Small intestine (tissue), 7 donors: Measurements from ENCODE around the gene ERC2. TPM values are rescaled to one million over a fixed set of nuclear protein-coding genes. Genes with fewer than 3 reads are reported as not detected.

Experiments used
- DNase-seq, 2 donors: peaks; one replicate each; pipeline versions ENCODE4 v3.0.0 to v3.0.0-alpha.2; 2013
- FAIRE-seq: peaks from 2 replicates; lab custom pipeline; 2012; peaks lifted over from hg19 to GRCh38; lab: Jason Lieb, UNC
- H3K27ac ChIP-seq, 3 donors: one replicate each; pipeline ENCODE4 v1.5.1; 2013; ENCODE audit warnings: low read length in 2 of 3, mild to moderate bottlenecking in 2 of 3, control low read depth in 1 of 3, inconsistent platforms in 1 of 3, low read depth in 1 of 3, moderate library complexity in 1 of 3
- H3K27me3 ChIP-seq, 3 donors: one replicate each; pipeline ENCODE4 v1.6.1; 2013; ENCODE audit warnings: low read length in 3 of 3, inconsistent platforms in 1 of 3; ENCODE audit not compliant: control insufficient read depth in 3 of 3, insufficient read depth in 3 of 3
- H3K36me3 ChIP-seq, 3 donors: one replicate each; pipeline ENCODE4 v1.6.1; 2013; ENCODE audit warnings: low read length in 3 of 3, inconsistent platforms in 1 of 3, low read depth in 1 of 3, mild to moderate bottlenecking in 1 of 3, moderate library complexity in 1 of 3; ENCODE audit not compliant: control insufficient read depth in 3 of 3, insufficient read depth in 2 of 3
- H3K4me1 ChIP-seq, 3 donors: one replicate each; pipeline ENCODE4 v1.6.1; 2013; ENCODE audit warnings: low read length in 2 of 3, inconsistent platforms in 1 of 3, low read depth in 1 of 3, mild to moderate bottlenecking in 1 of 3, moderate library complexity in 1 of 3; ENCODE audit not compliant: control insufficient read depth in 3 of 3, insufficient read depth in 2 of 3
- H3K4me3 ChIP-seq, 3 donors: one replicate each; pipeline ENCODE4 v1.5.1; 2013; ENCODE audit warnings: low read length in 3 of 3, control low read depth in 1 of 3, inconsistent platforms in 1 of 3, low read depth in 1 of 3, mild to moderate bottlenecking in 1 of 3, moderate library complexity in 1 of 3
- H3K9me3 ChIP-seq, 2 donors: one replicate each; pipeline ENCODE4 v1.6.1; 2013; ENCODE audit warnings: low read depth in 1 of 2, low read length in 1 of 2; ENCODE audit not compliant: control insufficient read depth in 2 of 2, insufficient read depth in 1 of 2
- WGBS, 3 donors: extraction: QIAGEN DNeasy Blood & Tissue Kit; methylation state at CpG; one replicate each; pipeline ENCODE4 v1.1.7; 2013; 5-methylcytosine and 5-hydroxymethylcytosine counted together
- polyA plus RNA-seq, 4 donors: library from polyadenylated mRNA; stranded (reverse) in 3 of 4; unstranded in 1 of 4; fragments of 200-250 nt in 3 of 4; fragments of 120-200 nt in 1 of 4; gene quantifications; one replicate each; pipeline versions ENCODE4 v1.2.1 to v1.2.3, GENCODE V29; 2013
- donor health status: healthy with polysubstance abuse.
- donor health status: control.
- donor health status: control.
- donor health status: Bipolar disorder and iron deficiency.
- donor health status: healthy.

Gene ERC2
- polyA plus RNA-seq, 4 donors, result 0.73 to 2.0 TPM; not detected in 2

DNA sequence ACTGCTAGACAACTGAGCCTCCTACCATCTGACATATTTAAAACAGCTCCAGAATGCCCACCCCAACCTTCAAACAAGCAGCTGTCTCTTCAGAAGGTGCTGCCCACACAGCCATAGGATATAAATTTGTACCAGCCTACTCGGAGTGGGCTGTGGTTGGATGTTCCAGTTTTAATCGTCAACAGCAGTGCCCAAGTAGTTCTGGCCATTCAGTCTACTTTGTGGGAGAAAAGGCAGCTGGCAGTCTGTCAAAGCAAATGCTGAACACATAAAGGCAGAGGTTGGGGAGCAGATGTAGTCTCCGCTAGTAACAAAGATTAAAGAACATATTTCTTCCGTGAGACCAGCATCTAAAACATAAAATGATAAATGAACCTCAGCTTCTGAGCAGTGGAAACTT, 15.9 kb upstream of the ERC2 start:
- H3K36me3 ChIP-seq, result no peaks in the 10 kb centered on the region
- FAIRE-seq (no peak), DNase-seq (no peak)
- H3K27me3 ChIP-seq, result peaks cover 0 to 2% (median 0%) of the 10 kb centered on the region in 3 donors
- H3K4me3 ChIP-seq, result no peak overlapping the region
- no peak overlapping the region for H3K27ac ChIP-seq
- H3K4me1 ChIP-seq, result no peaks in the 10 kb centered on the region
- 61 to 72% (median 66%) methylated on average over 4 of the region's 4 CpGs for WGBS, 3 donors
- no peaks in the 10 kb centered on the region for H3K9me3 ChIP-seq

DNA sequence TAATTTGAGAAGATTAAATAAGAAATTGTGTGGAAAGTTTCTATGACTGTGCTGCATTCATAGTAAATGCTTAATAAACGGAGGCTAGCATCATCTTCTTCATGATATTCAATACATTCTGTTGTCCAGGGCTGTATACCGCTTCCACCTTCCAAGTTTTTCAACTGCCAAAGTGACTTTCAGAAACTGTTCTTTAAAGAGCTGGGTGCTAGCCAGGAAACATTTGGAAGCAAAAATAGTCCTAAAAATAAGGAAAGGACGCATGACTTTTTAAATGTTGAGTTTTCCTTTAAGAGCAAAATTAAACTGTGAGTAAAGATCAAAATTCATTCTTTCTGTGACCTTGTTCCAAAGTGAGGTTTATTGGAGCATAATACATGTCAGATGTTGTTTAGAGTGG, 9.4 kb upstream of the ERC2 start:
- H3K9me3 ChIP-seq, result no peaks in the 10 kb centered on the region
- FAIRE-seq, result no peak
- DNase-seq, result no peak
- H3K27ac ChIP-seq, result no peak overlapping the region
- H3K4me3 ChIP-seq, result no peak overlapping the region
- no peaks in the 10 kb centered on the region for H3K4me1 ChIP-seq
- WGBS, 3 donors, result 68 to 79% (median 75%) methylated on average over 3 of the region's 3 CpGs
- H3K36me3 ChIP-seq, result no peaks in the 10 kb centered on the region
- H3K27me3 ChIP-seq, result no peaks in the 10 kb centered on the region

DNA sequence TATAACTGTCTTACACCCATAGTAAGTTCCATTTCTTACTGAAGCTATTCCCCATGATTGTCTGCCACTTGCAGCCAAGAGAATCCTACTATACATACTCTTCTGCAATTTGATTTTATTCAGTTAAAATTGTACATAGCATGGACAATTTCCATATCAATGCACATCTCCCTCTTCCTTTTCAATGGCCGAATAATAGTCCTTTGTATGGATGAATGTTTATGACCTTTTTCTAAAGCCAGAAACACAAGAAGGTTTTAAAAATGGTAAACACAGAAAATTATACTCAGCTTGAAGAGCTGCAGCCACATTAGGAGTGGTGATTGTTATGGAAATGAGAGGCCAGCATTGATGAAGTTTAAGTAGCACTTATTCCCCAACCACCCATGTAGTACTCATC, 8.5 kb upstream of the ERC2 start:
- Histone ChIP-seq H3K4me1 (no peaks in the 10 kb centered on the region), H3K4me3 (no peak overlapping the region), H3K27ac (no peak overlapping the region), H3K27me3 (no peaks in the 10 kb centered on the region), H3K36me3 (no peaks in the 10 kb centered on the region), H3K9me3 (no peaks in the 10 kb centered on the region)
- 88 to 95% (median 89%) methylated on average over 1 of the region's 1 CpG for WGBS, 3 donors
- no peak for DNase-seq
- no peak for FAIRE-seq

DNA sequence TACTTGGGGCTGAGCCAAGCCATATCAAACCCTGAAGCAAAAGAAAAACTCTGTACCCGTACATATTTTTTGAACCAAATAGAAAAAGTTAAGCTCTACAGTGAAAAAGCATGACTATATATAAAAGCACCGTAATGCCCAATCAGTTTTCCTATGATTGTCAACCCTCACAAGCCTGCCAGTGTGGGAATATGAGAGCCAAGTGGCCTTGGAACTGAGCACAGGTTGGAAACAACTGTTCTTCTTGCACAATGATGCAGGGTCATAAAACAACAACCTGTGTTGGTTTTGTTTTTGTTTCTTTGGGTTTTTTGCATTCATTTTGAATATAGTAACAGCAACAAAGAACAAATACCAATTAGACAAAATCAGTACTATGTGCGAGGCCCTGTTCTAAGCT, 3.5 kb upstream of the ERC2 start:
- Histone ChIP-seq H3K4me3 (no peak overlapping the region), H3K27ac (no peak overlapping the region), H3K4me1 (peaks cover 0 to 6% (median 0%) of the 10 kb centered on the region in 3 donors), H3K9me3 (no peaks in the 10 kb centered on the region), H3K27me3 (peaks cover 0 to 29% (median 13%) of the 10 kb centered on the region in 3 donors), H3K36me3 (no peaks in the 10 kb centered on the region)
- no peak for FAIRE-seq
- DNase-seq, result no peak
- WGBS, 3 donors, result 72 to 85% (median 79%) methylated on average over 3 of the region's 3 CpGs

DNA sequence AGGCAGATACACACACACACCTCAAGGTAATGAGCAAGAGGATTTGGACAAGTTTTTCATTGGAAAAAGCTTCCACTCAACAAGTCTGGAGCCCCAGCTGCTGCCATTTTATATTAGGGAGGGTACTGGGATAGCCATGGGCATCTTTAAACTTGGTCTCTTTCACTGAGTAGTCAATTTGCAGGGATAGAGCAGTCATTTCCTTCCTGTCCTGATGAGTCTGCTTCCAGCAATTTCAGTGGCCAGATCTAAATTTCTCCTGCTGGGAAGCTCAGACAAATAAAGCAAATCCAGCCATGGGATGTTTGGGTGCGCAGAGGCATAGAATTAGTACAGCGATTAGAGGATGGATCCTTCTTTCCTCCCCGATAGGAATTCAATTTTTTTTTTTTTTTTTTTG, 874 bp upstream of the ERC2 start:
- Histone ChIP-seq H3K9me3 (no peaks in the 10 kb centered on the region), H3K27ac (no peak overlapping the region), H3K4me1 (peaks cover 0 to 6% (median 0%) of the 10 kb centered on the region in 3 donors), H3K36me3 (no peaks in the 10 kb centered on the region), H3K27me3 (peaks cover 0 to 41% (median 17%) of the 10 kb centered on the region in 3 donors), H3K4me3 (no peak overlapping the region)
- DNase-seq, result no peak
- WGBS, 3 donors, result 82 to 90% (median 83%) methylated on average over 3 of the region's 3 CpGs
- FAIRE-seq, result no peak

DNA sequence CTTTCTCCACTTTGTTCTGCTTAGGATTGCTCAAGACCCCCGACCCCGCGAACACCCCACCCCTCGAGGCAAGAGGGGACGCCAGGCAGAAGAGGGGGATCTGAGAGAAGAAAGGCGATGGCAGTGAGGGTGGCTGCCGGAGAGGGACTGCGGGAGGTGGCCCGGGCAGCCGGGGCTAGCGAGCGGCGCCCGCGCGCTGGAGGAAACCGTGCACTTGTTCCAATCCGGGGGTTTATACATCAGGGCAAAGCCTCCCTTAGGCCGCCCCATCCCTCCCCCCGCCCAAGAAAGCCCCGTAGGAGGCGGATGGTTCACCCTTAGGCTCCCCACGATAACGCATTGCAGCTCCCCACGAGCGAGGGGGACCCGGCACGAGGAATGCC, 475 bp downstream of the ERC2 start:
- 1 to 6% (median 1%) methylated on average over 25 to 28 of the region's 28 CpGs for WGBS, 3 donors
- H3K4me1 ChIP-seq, result peaks cover 0 to 6% (median 0%) of the 10 kb centered on the region in 3 donors
- H3K27me3 ChIP-seq, result peaks cover 0 to 42% (median 20%) of the 10 kb centered on the region in 3 donors
- no peaks in the 10 kb centered on the region for H3K36me3 ChIP-seq
- DNase-seq (no peak), FAIRE-seq (no peak)
- H3K4me3 ChIP-seq, result peak overlapping the region; percentile 18 to 43 (median 29)
- H3K9me3 ChIP-seq, result no peaks in the 10 kb centered on the region
- no peak overlapping the region for H3K27ac ChIP-seq

DNA sequence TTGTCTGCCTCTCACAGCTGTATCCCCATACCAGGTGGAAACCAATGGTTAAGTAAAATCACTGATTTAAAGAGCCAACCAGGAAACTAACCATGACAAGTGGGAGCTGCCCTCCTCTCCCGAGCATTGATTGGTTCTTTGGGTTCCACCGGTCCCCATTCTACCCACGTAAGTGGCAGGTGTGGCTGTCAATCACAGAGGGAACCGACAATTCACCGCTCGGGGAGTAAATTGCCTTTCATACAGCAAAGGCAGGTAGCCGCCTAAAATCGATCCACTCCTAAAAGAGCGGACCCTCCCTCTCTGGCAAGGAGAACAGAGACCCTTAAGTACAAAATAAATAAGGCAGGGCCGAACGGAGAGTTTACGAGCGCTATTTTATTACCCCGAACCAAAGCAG, 1.2 kb downstream of the ERC2 start:
- DNase-seq, result peak; percentile 51 to 73
- Histone ChIP-seq H3K4me1 (peaks cover 0 to 6% (median 0%) of the 10 kb centered on the region in 3 donors), H3K27ac (no peak overlapping the region), H3K4me3 (peak overlapping the region in 2 of 3 donors; percentile 13 to 43), H3K27me3 (peaks cover 0 to 42% (median 20%) of the 10 kb centered on the region in 3 donors), H3K36me3 (no peaks in the 10 kb centered on the region), H3K9me3 (no peaks in the 10 kb centered on the region)
- no peak for FAIRE-seq
- WGBS, 3 donors, result 2 to 5% (median 3%) methylated on average over 14 of the region's 14 CpGs

DNA sequence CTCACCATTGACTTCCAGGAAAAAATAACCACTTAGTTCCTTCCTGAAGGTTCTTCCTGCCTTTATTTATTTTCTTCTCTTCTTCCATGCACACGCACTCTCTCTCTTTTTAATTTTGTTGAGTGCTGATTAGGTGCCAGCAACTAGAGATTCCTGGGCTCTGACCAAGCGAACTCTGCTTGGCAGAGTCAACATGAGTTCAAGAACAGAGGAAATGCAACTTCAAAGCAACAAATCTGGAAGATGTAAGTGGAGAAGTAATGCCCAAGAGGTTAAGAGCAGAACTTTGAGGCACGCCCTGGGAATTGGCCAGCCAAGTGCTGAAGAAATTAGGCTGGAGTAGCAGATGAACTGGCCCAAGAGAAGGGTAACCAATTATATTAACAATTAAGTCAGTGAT, 8.5 kb downstream of the ERC2 start:
- Histone ChIP-seq H3K4me3 (no peak overlapping the region), H3K4me1 (no peaks in the 10 kb centered on the region), H3K36me3 (no peaks in the 10 kb centered on the region), H3K27ac (no peak overlapping the region), H3K27me3 (peaks cover 0 to 7% (median 5%) of the 10 kb centered on the region in 3 donors), H3K9me3 (no peaks in the 10 kb centered on the region)
- FAIRE-seq, result no peak
- DNase-seq, result no peak
- 66 to 72% (median 69%) methylated on average over 3 of the region's 3 CpGs for WGBS, 3 donors

DNA sequence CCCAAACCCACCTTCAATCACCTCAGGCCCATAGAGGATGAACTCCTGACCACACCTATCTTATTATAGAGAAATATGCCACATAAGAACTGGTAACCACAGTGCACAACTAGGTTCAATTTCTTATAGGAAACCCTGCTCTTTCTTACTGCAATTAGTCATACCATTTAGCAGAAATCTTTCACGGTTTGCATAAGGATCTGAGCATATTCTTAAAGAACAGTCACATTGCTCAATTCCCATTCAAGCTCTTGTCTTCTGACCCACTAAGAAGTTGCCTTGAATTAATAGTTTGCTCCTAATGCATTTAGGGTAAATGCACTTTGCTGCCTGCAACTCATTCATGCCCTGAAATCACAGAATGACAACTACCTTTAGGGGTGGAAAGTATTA, 9.2 kb downstream of the ERC2 start:
- WGBS, 3 donors, result 59 to 67% (median 59%) methylated on average over 1 of the region's 1 CpG
- Histone ChIP-seq H3K36me3 (no peaks in the 10 kb centered on the region), H3K4me1 (no peaks in the 10 kb centered on the region), H3K27me3 (peaks cover 0 to 5% (median 3%) of the 10 kb centered on the region in 3 donors), H3K9me3 (no peaks in the 10 kb centered on the region), H3K27ac (no peak overlapping the region), H3K4me3 (no peak overlapping the region)
- no peak for FAIRE-seq
- DNase-seq, result no peak
